Measurements from ENCODE around the gene C12orf50.
"Not testable (repeated sequence)": the region's sequence is repeated elsewhere in the genome, so short reads cannot be mapped to it uniquely, and the experiment has no call there.

The C12orf50 gene

GRCh38 chr12:87985069-87985675 lies 44.0 kb downstream of the C12orf50 start:
- no peak for DNase-seq (ENCODE audit: low read depth)

GRCh38 chr12:87982208-87982607 lies 47.0 kb downstream of the C12orf50 start:
- peak; percentile 14 for DNase-seq (ENCODE audit: low read depth)

- no peak for DNase-seq (ENCODE audit: low read depth)
Measured at GRCh38 chr12:87981495-87981894, 47.7 kb downstream of the C12orf50 start.

GRCh38 chr12:87975879-87976278 lies 53.3 kb downstream of the C12orf50 start:
- no peak for DNase-seq (ENCODE audit: low read depth)

GRCh38 chr12:87967871-87968270 lies 61.3 kb downstream of the C12orf50 start:
- DNase-seq (ENCODE audit: low read depth): no peak

- DNase-seq (ENCODE audit: low read depth): no peak
Measured at GRCh38 chr12:87960566-87960965, 68.6 kb downstream of the C12orf50 start.

GRCh38 chr12:87954028-87954427 lies 75.2 kb downstream of the C12orf50 start:
- DNase-seq (ENCODE audit: low read depth): not testable (repeated sequence)

GRCh38 chr12:87953256-87953860 lies 75.8 kb downstream of the C12orf50 start:
- DNase-seq (ENCODE audit: low read depth): peak; percentile 20

GRCh38 chr12:87952850-87953249 lies 76.4 kb downstream of the C12orf50 start:
- DNase-seq (ENCODE audit: low read depth): no peak

- DNase-seq (ENCODE audit: low read depth): no peak
Measured at GRCh38 chr12:87952223-87952622, 77.0 kb downstream of the C12orf50 start.

GRCh38 chr12:87943762-87944161 lies 85.4 kb downstream of the C12orf50 start:
- no peak for DNase-seq (ENCODE audit: low read depth)

- no peak for DNase-seq (ENCODE audit: low read depth)
Measured at GRCh38 chr12:87943023-87943422, 86.2 kb downstream of the C12orf50 start.

GRCh38 chr12:87939182-87939581 lies 90.0 kb downstream of the C12orf50 start:
- no peak for DNase-seq (ENCODE audit: low read depth)

- no peak for DNase-seq (ENCODE audit: low read depth)
Measured at GRCh38 chr12:87935216-87935615, 94.0 kb downstream of the C12orf50 start.

GRCh38 chr12:87933991-87934390 lies 95.2 kb downstream of the C12orf50 start:
- DNase-seq (ENCODE audit: low read depth): no peak

GRCh38 chr12:87931812-87932211 lies 97.4 kb downstream of the C12orf50 start:
- DNase-seq (ENCODE audit: low read depth): no peak

GRCh38 chr12:87930627-87931026 lies 98.6 kb downstream of the C12orf50 start:
- DNase-seq (ENCODE audit: low read depth): no peak

Data from HS-27A (cell line).